Kidney (tissue), 14 donors: ENCODE measurements around the gene SHISAL1. TPM values are rescaled to one million over a fixed set of nuclear protein-coding genes. Genes with fewer than 3 reads are reported as not detected.
"Not testable (repeated sequence)": the region's sequence is repeated elsewhere in the genome, so short reads cannot be mapped to it uniquely, and the experiment has no call there.

Source experiments
- DNase-seq, 5 donors: peaks; one replicate each; pipeline ENCODE4 v3.0.0-alpha.2; 2013 to 2020
- FAIRE-seq: peaks from 2 replicates; lab custom pipeline; 2012; peaks lifted over from hg19 to GRCh38; lab: Jason Lieb, UNC
- H3K27ac ChIP-seq, 2 donors: one replicate each; pipeline ENCODE4 v1.7.0; 2013; ENCODE audit warnings: low read depth in 2 of 2, low read length in 2 of 2, inconsistent platforms in 1 of 2
- H3K27me3 ChIP-seq: one replicate; pipeline ENCODE4 v1.7.1; 2013; ENCODE audit warnings: low read length, inconsistent platforms; ENCODE audit not compliant: control insufficient read depth, insufficient read depth
- H3K36me3 ChIP-seq, 3 donors: one replicate each; pipeline versions ENCODE4 v1.7.0 to v1.7.1; 2013; ENCODE audit warnings: low read length in 3 of 3, control low read depth in 1 of 3, inconsistent platforms in 1 of 3; ENCODE audit not compliant: insufficient read depth in 3 of 3, control insufficient read depth in 2 of 3
- H3K4me1 ChIP-seq, 3 donors: one replicate each; pipeline versions ENCODE4 v1.7.0 to v1.7.1; 2013; ENCODE audit warnings: low read length in 3 of 3, inconsistent platforms in 1 of 3, low read depth in 1 of 3; ENCODE audit not compliant: control insufficient read depth in 2 of 3, insufficient read depth in 2 of 3
- H3K4me3 ChIP-seq, 3 donors: one replicate each; pipeline versions ENCODE4 v1.7.0 to v1.8.1; 2013; ENCODE audit warnings: low read length in 3 of 3, control low read depth in 1 of 3, inconsistent platforms in 1 of 3
- H3K9ac ChIP-seq, 3 donors: one replicate each; pipeline versions ENCODE4 v1.7.0 to v1.7.1; 2013; ENCODE audit warnings: low read length in 3 of 3, control low read depth in 1 of 3, inconsistent platforms in 1 of 3
- H3K9me3 ChIP-seq, 3 donors: one replicate each; pipeline versions ENCODE4 v1.7.0 to v1.7.1; 2013; ENCODE audit warnings: low read length in 3 of 3, control low read depth in 1 of 3, inconsistent platforms in 1 of 3; ENCODE audit not compliant: control insufficient read depth in 2 of 3, insufficient read depth in 1 of 3
- intact Hi-C: fragments of 100-400 bp; cut with DNase I; formaldehyde crosslinking; loops from one replicate; pipeline ENCODE4 v1.11.1; 2022
- polyA plus RNA-seq: library from polyadenylated mRNA; stranded (reverse); fragments of 350-450 nt; fragmentation: Illumina TruSeq; extraction: RNeasy Lipid Tissue Mini Kit (QIAGEN cat#74804); gene quantifications from one replicate; pipeline ENCODE4 v1.2.3, GENCODE V29; 2014; ENCODE audit warnings: low read depth, low replicate concordance; ENCODE audit not compliant: insufficient read depth
- total RNA-seq: library from RNA; stranded (reverse); fragmentation: NEBNext Ultra II Directional; extraction: Animal tissue kit (Norgen Biotek cat#: 25700); gene quantifications from one replicate; pipeline ENCODE4 v1.2.1, GENCODE V29; 2021
- TF ChIP-seq, protein P1 (sequence below): IDR thresholded peaks from 3 replicates; pipeline ENCODE4 v1.5.1; 2012; ENCODE audit warnings: mild to moderate bottlenecking, moderate library complexity, borderline replicate concordance; ENCODE audit not compliant: insufficient read depth; ENCODE audit errors: extremely low read depth
- donor health status: control.
- donor health status: control.
- donor health status: control.
- donor health status: control.
- donor health status: control.
- donor health status: DM: yes; HTN: yes; CAD: no.
- donor health status: Normal renal cell carcinoma (clear cell type).

Gene SHISAL1
- total and polyA plus RNA-seq, 2 donors from 2014 or later: 0.04 to 1.1 TPM

DNA sequence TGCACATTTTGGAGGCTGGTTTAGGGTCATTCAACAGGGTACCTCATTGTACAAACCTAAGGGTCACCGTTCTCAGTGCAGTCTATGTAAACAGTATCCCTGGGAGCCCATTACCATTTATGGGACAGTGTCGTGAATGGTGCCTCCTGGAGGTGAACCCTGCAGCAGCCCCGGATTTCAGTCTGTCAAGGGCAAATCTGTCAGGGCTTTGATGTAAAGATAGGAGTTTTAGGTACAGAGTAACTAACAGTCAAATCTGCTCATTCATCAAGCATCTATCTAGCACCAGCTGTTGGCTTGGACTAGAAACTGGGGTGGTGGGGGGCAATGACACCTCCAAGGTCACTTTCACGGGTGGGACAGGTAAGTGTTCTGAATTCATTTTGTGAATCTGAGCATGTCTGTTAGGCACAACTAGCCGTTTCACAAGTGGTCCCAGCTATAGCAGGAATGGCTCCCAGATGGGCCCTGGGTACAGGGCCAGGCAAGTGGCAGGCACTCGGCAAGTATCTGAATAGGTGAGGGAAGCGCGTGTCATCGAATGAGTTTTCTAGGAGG is 68.4 kb downstream of the SHISAL1 start:
- H3K9me3 ChIP-seq: no peaks in the 10 kb centered on the region
- no peaks in the 10 kb centered on the region for H3K36me3 ChIP-seq
- FAIRE-seq (no peak), DNase-seq (no peak)
- no peak overlapping the region for H3K9ac ChIP-seq
- no peak overlapping the region for H3K27ac ChIP-seq
- intact Hi-C loops: no loop called here
- no peaks in the 10 kb centered on the region for H3K27me3 ChIP-seq
- H3K4me3 ChIP-seq: no peak overlapping the region
- H3K4me1 ChIP-seq: no peaks in the 10 kb centered on the region
- TF ChIP-seq, protein P1, sequence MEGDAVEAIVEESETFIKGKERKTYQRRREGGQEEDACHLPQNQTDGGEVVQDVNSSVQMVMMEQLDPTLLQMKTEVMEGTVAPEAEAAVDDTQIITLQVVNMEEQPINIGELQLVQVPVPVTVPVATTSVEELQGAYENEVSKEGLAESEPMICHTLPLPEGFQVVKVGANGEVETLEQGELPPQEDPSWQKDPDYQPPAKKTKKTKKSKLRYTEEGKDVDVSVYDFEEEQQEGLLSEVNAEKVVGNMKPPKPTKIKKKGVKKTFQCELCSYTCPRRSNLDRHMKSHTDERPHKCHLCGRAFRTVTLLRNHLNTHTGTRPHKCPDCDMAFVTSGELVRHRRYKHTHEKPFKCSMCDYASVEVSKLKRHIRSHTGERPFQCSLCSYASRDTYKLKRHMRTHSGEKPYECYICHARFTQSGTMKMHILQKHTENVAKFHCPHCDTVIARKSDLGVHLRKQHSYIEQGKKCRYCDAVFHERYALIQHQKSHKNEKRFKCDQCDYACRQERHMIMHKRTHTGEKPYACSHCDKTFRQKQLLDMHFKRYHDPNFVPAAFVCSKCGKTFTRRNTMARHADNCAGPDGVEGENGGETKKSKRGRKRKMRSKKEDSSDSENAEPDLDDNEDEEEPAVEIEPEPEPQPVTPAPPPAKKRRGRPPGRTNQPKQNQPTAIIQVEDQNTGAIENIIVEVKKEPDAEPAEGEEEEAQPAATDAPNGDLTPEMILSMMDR: no peak

- no peaks in the 10 kb centered on the region for H3K9me3 ChIP-seq
- no peak overlapping the region for H3K4me3 ChIP-seq
- H3K27ac ChIP-seq: no peak overlapping the region
- intact Hi-C loops: no loop called here
- H3K36me3 ChIP-seq: no peaks in the 10 kb centered on the region
- TF ChIP-seq, protein P1: no peak
- no peak overlapping the region for H3K9ac ChIP-seq
- H3K4me1 ChIP-seq: no peaks in the 10 kb centered on the region
- DNase-seq: no peak
- no peaks in the 10 kb centered on the region for H3K27me3 ChIP-seq
- FAIRE-seq: no peak
These were observed 69.0 kb downstream of the SHISAL1 start for GRCh38 chr22:44243761-44244160.

GRCh38 chr22:44242946-44243724 is 69.6 kb downstream of the SHISAL1 start:
- FAIRE-seq (no peak), DNase-seq (no peak)
- TF ChIP-seq, protein P1: no peak
- no peaks in the 10 kb centered on the region for H3K9me3 ChIP-seq
- H3K36me3 ChIP-seq: no peaks in the 10 kb centered on the region
- H3K27ac ChIP-seq: no peak overlapping the region
- no peaks in the 10 kb centered on the region for H3K4me1 ChIP-seq
- H3K9ac ChIP-seq: no peak overlapping the region
- intact Hi-C loops: no loop called here
- no peak overlapping the region for H3K4me3 ChIP-seq
- H3K27me3 ChIP-seq: no peaks in the 10 kb centered on the region

- H3K27me3 ChIP-seq, FAIRE-seq, H3K27ac ChIP-seq, H3K36me3 ChIP-seq, H3K4me3 ChIP-seq, DNase-seq, intact Hi-C loops, H3K4me1 ChIP-seq, H3K9ac ChIP-seq, H3K9me3 ChIP-seq: not testable (repeated sequence)
These were observed 71.6 kb downstream of the SHISAL1 start for GRCh38 chr22:44241121-44241520.
